Gastrocnemius medialis (tissue), 4 donors: Measurements from ENCODE around the gene FYB1.

Experiments used
- POLR2A ChIP-seq, 2 donors: fragments of 450-650 bp; IDR thresholded peaks; one replicate each; pipeline ENCODE4 v1.6.1; 2017; ENCODE audit warnings: antibody characterized with exemption in 2 of 2, mild to moderate bottlenecking in 2 of 2, moderate library complexity in 2 of 2
- TF ChIP-seq, protein P1 (sequence below), 5 experiments: fragments of 450-650 bp in 3 of 5; fragments of 200-600 bp in 2 of 5; sonication (generic) in 2 of 5; IDR thresholded peaks in 4 of 5; conservative IDR thresholded peaks in 1 of 5; 1 replicate in 4 of 5; 2 replicates in 1 of 5; pipeline ENCODE4 v1.5.1; 2016 to 2019; ENCODE audit warnings: antibody characterized with exemption in 5 of 5, mild to moderate bottlenecking in 3 of 5, moderate library complexity in 3 of 5

GRCh38 chr5:39164529-39165402 lies 54.6 kb downstream of the FYB1 start:
- no peak for TF ChIP-seq POLR2A (IDR thresholded peaks at IDR 0.05)
- TF ChIP-seq, protein P1, sequence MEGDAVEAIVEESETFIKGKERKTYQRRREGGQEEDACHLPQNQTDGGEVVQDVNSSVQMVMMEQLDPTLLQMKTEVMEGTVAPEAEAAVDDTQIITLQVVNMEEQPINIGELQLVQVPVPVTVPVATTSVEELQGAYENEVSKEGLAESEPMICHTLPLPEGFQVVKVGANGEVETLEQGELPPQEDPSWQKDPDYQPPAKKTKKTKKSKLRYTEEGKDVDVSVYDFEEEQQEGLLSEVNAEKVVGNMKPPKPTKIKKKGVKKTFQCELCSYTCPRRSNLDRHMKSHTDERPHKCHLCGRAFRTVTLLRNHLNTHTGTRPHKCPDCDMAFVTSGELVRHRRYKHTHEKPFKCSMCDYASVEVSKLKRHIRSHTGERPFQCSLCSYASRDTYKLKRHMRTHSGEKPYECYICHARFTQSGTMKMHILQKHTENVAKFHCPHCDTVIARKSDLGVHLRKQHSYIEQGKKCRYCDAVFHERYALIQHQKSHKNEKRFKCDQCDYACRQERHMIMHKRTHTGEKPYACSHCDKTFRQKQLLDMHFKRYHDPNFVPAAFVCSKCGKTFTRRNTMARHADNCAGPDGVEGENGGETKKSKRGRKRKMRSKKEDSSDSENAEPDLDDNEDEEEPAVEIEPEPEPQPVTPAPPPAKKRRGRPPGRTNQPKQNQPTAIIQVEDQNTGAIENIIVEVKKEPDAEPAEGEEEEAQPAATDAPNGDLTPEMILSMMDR (IDR thresholded peaks at IDR 0.05 in 4 of 5, conservative IDR thresholded peaks at IDR 0.05 in 1 of 5) = no peak
